IgD-negative memory B cell (primary cell): ENCODE measurements around the gene GPANK1. TPM values are rescaled to one million over a fixed set of nuclear protein-coding genes. Genes with fewer than 3 reads are reported as not detected.

Experiments used
- H3K27ac Mint-ChIP-seq, 3 donors: one replicate each; pipeline ENCODE4 v1.8.0; 2020 to 2022; ENCODE audit warnings: mild to moderate bottlenecking in 3 of 3, mixed read lengths in 3 of 3, moderate library complexity in 1 of 3
- H3K27me3 Mint-ChIP-seq: one replicate; pipeline ENCODE4 v1.8.0; 2021; ENCODE audit warnings: mixed read lengths
- H3K36me3 Mint-ChIP-seq: one replicate; pipeline ENCODE4 v1.8.0; 2020; ENCODE audit warnings: mild to moderate bottlenecking, mixed read lengths
- H3K4me1 Mint-ChIP-seq, 3 donors: one replicate each; pipeline ENCODE4 v1.8.0; 2020 to 2022; ENCODE audit warnings: mixed read lengths in 3 of 3, mild to moderate bottlenecking in 1 of 3
- H3K4me3 Mint-ChIP-seq, 4 donors: one replicate each; pipeline ENCODE4 v1.8.0; 2020 to 2022; ENCODE audit warnings: mild to moderate bottlenecking in 4 of 4, mixed read lengths in 4 of 4, moderate library complexity in 3 of 4
- H3K9me3 Mint-ChIP-seq, 3 donors: one replicate each; pipeline ENCODE4 v1.8.0; 2020 to 2021; ENCODE audit warnings: mixed read lengths in 3 of 3, mild to moderate bottlenecking in 1 of 3
- polyA plus RNA-seq: library from polyadenylated mRNA; unstranded; fragments of 300-500 nt; fragmentation: Illumina TruSeq; gene quantifications from one replicate; pipeline ENCODE4 v1.2.3, GENCODE V29; 2021

The GPANK1 gene
- polyA plus RNA-seq, 1 donor from 2014 or later, result 24.1 TPM

GRCh38 chr6:31661262-31662123, 3.3 kb downstream of the GPANK1 start:
- peak overlapping the region; percentile 92 to 98 (median 94) for H3K4me3 Mint-ChIP-seq
- H3K4me1 Mint-ChIP-seq, result peaks cover 35 to 58% (median 52%) of the 10 kb centered on the region in 3 donors
- peaks cover 1% of the 10 kb centered on the region for H3K27me3 Mint-ChIP-seq
- no peaks in the 10 kb centered on the region for H3K9me3 Mint-ChIP-seq
- peaks cover 3% of the 10 kb centered on the region for H3K36me3 Mint-ChIP-seq
- H3K27ac Mint-ChIP-seq, result peak overlapping the region; percentile 73 to 84 (median 74)

DNA sequence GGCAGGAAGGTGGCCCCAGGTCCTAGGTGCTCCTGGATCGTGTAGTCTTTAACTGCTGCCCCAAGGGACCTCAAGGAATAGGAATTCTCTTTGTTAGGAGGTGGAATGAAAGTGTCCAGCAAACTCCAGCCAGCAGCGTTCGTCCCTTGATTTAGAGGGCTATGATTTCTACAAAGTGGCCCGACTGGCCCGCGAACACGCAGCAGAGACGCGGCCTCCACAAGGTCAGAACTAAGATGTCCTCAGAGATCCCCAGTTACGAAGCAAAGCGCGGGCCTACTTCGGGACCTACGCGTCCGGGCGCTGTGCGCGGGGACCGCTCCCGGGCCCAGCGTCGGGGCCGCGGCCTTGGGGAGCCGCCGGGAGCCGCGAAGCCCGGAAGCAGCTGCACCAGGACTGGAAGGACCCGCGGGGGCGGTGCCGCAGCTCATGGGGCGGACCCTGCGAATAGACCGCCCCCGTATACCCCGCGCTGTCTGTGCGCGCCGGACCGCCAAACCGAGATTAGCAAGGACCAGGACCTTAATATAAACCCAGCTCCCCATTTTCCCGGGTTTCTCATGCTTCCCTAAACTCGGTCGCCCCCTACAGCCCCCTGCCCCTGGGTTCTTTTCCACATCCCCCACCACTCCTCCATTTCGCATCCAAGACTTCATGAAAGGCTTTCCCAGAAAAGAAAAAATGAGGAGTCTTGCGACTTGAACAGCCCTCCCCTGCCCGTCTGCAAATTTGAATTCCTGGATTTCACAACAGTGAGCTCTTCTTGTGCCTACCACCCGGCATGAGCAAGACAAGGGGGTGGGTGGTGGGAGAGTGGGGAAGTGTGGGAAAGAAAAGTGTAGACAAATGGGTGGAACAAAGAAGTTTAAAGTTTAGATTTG, 4.2 kb downstream of the GPANK1 start, which contains the start of gene C6orf47:
C6orf47 (minus strand) TSS at position 398 of the 881 bp plus-strand sequence. CDS start 831 bp downstream, outside the sequence.
- no peaks in the 10 kb centered on the region for H3K9me3 Mint-ChIP-seq
- H3K27ac Mint-ChIP-seq, result peak within 1 kb of the TSS; percentile 74 to 90 (median 84)
- peak within 1 kb of the TSS; percentile 92 to 98 (median 94) for H3K4me3 Mint-ChIP-seq
- peaks cover 6% of the 10 kb centered on the region for H3K36me3 Mint-ChIP-seq
- peaks cover 35 to 57% (median 49%) of the 10 kb centered on the region in 3 donors for H3K4me1 Mint-ChIP-seq
- H3K27me3 Mint-ChIP-seq, result peaks cover 1% of the 10 kb centered on the region

- Mint-ChIP-seq H3K9me3 (no peaks in the 10 kb centered on the region), H3K4me3 (peak overlapping the region; percentile 92 to 98 (median 94)), H3K4me1 (peaks cover 33 to 58% (median 49%) of the 10 kb centered on the region in 3 donors), H3K27me3 (peaks cover under 1% of the 10 kb centered on the region), H3K27ac (peak overlapping the region; percentile 74 to 90 (median 84)), H3K36me3 (peaks cover 6% of the 10 kb centered on the region)
Measured at GRCh38 chr6:31659649-31660380, 5.0 kb downstream of the GPANK1 start.

DNA sequence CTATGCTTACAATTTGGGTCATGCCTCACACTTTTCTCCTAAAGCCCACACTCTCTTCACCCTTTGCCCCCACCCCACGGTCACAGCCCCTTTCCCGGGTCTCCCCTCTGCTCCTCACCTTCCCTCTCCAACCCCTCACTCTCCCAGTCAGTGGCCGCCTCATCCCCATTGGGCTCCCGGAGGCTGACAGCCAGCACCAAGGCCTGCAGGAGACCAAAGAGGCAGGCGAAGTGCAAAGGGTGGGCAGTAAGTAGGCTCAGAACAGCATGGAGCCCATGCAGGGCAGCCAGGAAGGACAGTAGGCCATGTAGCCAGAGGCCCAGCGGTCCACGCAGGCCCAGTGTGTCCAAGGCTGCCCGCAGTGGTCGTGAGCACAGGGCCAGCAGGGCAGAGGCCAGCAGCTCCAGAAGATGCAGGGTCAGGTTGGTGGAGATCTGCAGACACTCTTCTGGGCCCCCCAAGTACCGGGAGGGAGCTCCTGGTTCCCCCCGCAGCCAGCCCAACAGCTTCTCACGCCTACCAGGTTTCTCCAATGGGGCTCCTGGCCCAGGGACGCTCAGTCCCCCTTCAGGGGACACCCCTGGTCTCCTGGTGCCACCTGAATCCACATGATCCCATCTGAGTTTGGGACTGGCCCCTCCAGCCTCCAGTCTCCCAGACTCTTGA, 5.7 kb downstream of the GPANK1 start:
- Mint-ChIP-seq H3K9me3 (no peaks in the 10 kb centered on the region), H3K36me3 (peaks cover 6% of the 10 kb centered on the region), H3K4me1 (peaks cover 30 to 51% (median 44%) of the 10 kb centered on the region in 3 donors), H3K4me3 (peak overlapping the region; percentile 70 to 96 (median 92)), H3K27me3 (no peaks in the 10 kb centered on the region), H3K27ac (peak overlapping the region; percentile 16 to 90 (median 84))

- no peaks in the 10 kb centered on the region for H3K9me3 Mint-ChIP-seq
- peaks cover 6% of the 10 kb centered on the region for H3K36me3 Mint-ChIP-seq
- H3K27me3 Mint-ChIP-seq, result no peaks in the 10 kb centered on the region
Measured at GRCh38 chr6:31658158-31658688, 6.6 kb downstream of the GPANK1 start.

GRCh38 chr6:31657406-31658157, 7.2 kb downstream of the GPANK1 start:
- Mint-ChIP-seq H3K27ac (peak overlapping the region in 1 of 3 donors; percentile 78), H3K27me3 (no peaks in the 10 kb centered on the region), H3K4me1 (peaks cover 30 to 44% (median 36%) of the 10 kb centered on the region in 3 donors), H3K9me3 (no peaks in the 10 kb centered on the region), H3K4me3 (peak overlapping the region in 3 of 4 donors; percentile 74 to 93 (median 84)), H3K36me3 (peaks cover 6% of the 10 kb centered on the region)

More at GRCh38 chr6:31658158-31658688, 6.6 kb downstream of the GPANK1 start:
- Mint-ChIP-seq H3K4me1 (peaks cover 26 to 42% (median 35%) of the 10 kb centered on the region in 3 donors), H3K27ac (peak overlapping the region in 1 of 3 donors; percentile 59), H3K4me3 (peak overlapping the region; percentile 44 to 93 (median 74))

DNA sequence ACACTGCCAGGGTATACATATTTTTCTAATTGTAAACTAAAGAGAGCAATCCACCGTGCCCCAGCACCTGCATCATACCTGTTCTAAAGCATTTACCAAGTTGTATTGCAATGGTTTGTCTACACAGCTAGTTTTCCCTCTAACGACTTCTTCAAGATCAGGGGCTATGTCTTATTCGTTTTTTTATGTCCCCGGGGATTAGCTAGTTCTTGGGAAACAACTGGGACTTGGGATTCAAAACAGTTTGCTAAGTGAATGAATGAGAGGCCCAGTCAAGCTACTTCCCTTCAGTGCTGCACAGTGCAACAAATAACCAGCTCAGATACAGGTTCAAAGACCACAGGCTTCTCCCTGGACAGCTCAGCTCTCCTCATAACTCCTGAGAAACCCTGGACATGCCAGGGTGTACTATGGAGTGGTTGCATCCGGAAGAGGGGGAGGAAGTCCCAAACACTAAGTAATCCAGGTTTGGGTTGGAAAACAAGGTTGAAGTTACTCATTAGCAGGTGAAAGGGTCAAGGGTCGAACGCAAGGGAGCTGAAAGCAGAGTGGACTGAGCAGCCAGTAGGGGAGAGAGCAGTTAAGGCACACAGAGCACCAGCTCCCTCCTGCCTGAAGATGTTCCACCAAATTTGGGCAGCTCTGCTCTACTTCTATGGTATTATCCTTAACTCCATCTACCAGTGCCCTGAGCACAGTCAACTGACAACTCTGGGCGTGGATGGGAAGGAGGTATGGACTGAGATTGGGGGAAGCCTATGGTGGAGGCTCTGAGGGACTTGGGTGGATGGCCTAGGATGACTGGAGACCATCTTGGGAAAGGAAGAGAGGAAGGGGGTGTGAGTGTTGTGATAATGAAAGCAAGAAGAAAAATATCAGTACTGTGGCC, 9.2 kb downstream of the GPANK1 start, which contains the start of gene APOM:
APOM (plus strand) TSS at position 546 of the 889 bp plus-strand sequence; CDS start at position 619, 73 bp downstream.
- Mint-ChIP-seq H3K27ac (peak within 1 kb of the TSS; percentile 71 to 78 (median 77)), H3K4me3 (peak within 1 kb of the TSS; percentile 44 to 93 (median 57)), H3K4me1 (peaks cover 37 to 44% (median 43%) of the 10 kb centered on the region in 3 donors), H3K27me3 (no peaks in the 10 kb centered on the region), H3K9me3 (no peaks in the 10 kb centered on the region), H3K36me3 (peaks cover 11% of the 10 kb centered on the region)

GRCh38 chr6:31654574-31655348, 10.0 kb downstream of the GPANK1 start:
- H3K36me3 Mint-ChIP-seq, result peaks cover 9% of the 10 kb centered on the region
- peaks cover 38 to 43% (median 39%) of the 10 kb centered on the region in 3 donors for H3K4me1 Mint-ChIP-seq
- peak overlapping the region in 2 of 4 donors; percentile 53 to 93 for H3K4me3 Mint-ChIP-seq
- no peaks in the 10 kb centered on the region for H3K9me3 Mint-ChIP-seq
- no peaks in the 10 kb centered on the region for H3K27me3 Mint-ChIP-seq
- peak overlapping the region in 2 of 3 donors; percentile 77 to 78 for H3K27ac Mint-ChIP-seq

DNA sequence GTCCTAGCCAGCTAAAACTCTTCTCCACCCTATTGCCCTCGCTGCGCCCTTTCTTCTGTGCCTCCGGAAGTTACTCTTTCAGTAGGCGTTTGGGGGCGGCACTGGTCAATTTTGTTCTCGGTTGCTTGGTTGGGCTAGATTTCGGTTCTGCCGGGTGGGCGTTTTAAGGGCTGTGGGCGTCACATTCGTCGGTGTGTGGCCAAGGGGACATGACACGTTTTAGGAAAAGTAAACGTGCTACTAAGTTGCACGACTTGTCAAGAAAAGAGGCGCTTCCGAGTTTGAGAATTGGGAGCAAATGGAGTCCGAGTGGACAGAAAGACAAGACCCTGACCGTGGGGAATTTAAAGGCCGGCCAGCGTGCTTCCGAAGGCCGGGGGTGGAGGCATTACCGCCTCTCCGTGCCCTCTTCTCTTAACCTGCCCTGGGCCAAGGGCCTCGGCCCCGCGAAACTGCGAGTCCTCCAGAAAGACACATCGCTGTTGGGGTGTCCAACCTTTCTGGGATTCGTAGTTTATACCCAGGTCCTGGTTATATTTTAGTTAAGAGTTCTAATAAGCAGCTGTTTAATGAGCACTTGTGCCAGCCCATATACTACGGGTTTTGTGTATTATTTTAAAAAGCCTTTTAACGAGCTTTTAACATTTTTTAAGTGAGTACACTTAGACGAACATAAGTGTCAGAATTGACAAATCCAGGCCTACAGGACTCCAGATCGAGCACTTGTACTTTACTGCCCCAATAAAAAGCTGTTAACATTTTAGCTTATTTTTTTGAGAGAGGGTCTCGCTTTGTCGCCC, 11.7 kb downstream of the GPANK1 start:
- Mint-ChIP-seq H3K9me3 (no peaks in the 10 kb centered on the region), H3K4me3 (peak overlapping the region; percentile 94 to 98 (median 97)), H3K27ac (peak overlapping the region; percentile 98 to 100 (median 100)), H3K4me1 (peaks cover 26 to 37% (median 32%) of the 10 kb centered on the region in 3 donors), H3K27me3 (no peaks in the 10 kb centered on the region), H3K36me3 (peaks cover 8% of the 10 kb centered on the region)

DNA sequence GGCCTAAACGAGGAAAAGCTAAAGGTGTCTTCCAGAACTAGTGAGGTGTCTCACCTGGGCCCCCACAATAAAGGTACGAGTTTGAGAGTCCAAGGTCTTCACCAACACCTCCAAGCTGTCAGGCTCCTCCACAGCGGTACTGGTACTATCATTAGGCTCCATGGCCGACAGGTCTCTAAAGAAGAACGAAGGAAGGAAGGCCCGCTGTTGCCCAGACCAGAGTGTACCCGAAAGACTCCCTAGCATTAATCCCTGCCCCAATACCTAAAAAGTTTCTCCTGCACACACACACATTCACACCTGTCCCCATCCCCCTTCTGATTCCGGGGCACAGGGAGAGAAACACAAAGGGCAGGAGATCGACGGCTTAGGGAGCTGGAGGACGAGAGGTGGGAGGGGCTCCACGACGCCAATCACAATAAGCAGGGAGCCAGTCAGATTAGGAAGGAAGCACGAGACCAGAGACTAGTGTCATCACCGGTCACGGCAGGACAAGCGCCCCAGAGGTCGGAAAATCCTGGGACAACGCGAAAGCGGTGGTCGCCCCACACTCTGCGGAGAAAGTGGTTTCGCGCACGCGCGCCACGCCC, 13.1 kb downstream of the GPANK1 start:
- Mint-ChIP-seq H3K4me3 (peak overlapping the region; percentile 94 to 98 (median 97)), H3K4me1 (peaks cover 18 to 30% (median 23%) of the 10 kb centered on the region in 3 donors), H3K36me3 (peaks cover 7% of the 10 kb centered on the region), H3K9me3 (no peaks in the 10 kb centered on the region), H3K27ac (peak overlapping the region; percentile 98 to 100 (median 100)), H3K27me3 (no peaks in the 10 kb centered on the region)
